Sigmoid colon (tissue), 4 donors: Measurements from ENCODE around the gene TRMT10C.

ENCODE experiments used
- POLR2AphosphoS5 ChIP-seq, 4 donors: sonication (generic); formaldehyde crosslinking; IDR thresholded peaks; one replicate each; pipeline ENCODE4 v1.6.1; 2017; ENCODE audit warnings: antibody characterized with exemption in 4 of 4
- TF ChIP-seq, protein P1 (sequence below), 4 experiments: fragments of 450-650 bp in 3 of 4; fragments of 200-600 bp in 1 of 4; IDR thresholded peaks; one replicate each; pipeline ENCODE4 v1.5.1; 2016 to 2019; ENCODE audit warnings: antibody characterized with exemption in 4 of 4, mild to moderate bottlenecking in 3 of 4, moderate library complexity in 2 of 4

DNA sequence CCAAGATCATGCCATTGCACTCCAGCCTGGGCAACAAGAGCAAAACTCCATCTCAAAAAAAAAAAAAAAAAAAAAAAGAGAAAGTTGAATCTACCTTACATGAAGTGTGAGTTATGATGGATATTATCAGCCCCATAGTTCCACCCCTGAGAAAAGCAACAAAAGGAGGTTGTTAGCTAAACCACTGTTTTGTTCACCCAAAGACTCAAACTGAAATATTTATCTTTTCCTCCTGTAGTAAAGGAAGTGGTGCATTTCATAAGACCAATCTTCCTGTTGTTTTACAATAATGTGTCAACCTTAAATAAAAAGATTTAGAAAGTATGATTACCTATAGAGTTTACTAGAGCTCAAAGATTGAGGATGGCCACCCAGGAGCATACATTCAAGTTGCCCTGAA, 18.7 kb upstream of the TRMT10C start:
- TF ChIP-seq, protein P1, sequence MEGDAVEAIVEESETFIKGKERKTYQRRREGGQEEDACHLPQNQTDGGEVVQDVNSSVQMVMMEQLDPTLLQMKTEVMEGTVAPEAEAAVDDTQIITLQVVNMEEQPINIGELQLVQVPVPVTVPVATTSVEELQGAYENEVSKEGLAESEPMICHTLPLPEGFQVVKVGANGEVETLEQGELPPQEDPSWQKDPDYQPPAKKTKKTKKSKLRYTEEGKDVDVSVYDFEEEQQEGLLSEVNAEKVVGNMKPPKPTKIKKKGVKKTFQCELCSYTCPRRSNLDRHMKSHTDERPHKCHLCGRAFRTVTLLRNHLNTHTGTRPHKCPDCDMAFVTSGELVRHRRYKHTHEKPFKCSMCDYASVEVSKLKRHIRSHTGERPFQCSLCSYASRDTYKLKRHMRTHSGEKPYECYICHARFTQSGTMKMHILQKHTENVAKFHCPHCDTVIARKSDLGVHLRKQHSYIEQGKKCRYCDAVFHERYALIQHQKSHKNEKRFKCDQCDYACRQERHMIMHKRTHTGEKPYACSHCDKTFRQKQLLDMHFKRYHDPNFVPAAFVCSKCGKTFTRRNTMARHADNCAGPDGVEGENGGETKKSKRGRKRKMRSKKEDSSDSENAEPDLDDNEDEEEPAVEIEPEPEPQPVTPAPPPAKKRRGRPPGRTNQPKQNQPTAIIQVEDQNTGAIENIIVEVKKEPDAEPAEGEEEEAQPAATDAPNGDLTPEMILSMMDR (IDR thresholded peaks at IDR 0.05): no peak
- no peak for TF ChIP-seq POLR2AphosphoS5 (IDR thresholded peaks at IDR 0.05)
